GM20000 (cell line): ENCODE data around the gene NCKAP5.

ENCODE experiments used
- DNase-seq: peaks from one replicate; pipeline ENCODE4 v3.0.0; 2012; ENCODE audit warnings: low spot score
- CTCF ChIP-seq: IDR thresholded peaks from 2 replicates; pipeline ENCODE4 v1.5.1; 2012; ENCODE audit warnings: mild to moderate bottlenecking, control low read depth; ENCODE audit errors: extremely low read depth, missing control alignments

NCKAP5 gene

GRCh38 chr2:133411857-133412256 is 156.4 kb downstream of the NCKAP5 start:
- no peak for TF ChIP-seq CTCF
- no peak for DNase-seq

GRCh38 chr2:133411101-133411500 is 157.2 kb downstream of the NCKAP5 start:
- no peak for TF ChIP-seq CTCF
- DNase-seq = no peak

- TF ChIP-seq CTCF = no peak
- DNase-seq = no peak
Measured at GRCh38 chr2:133409581-133410285, 158.5 kb downstream of the NCKAP5 start.

- DNase-seq = no peak
- TF ChIP-seq CTCF = no peak
Measured at GRCh38 chr2:133408671-133409070, 159.6 kb downstream of the NCKAP5 start.

GRCh38 chr2:133407341-133407740 is 160.9 kb downstream of the NCKAP5 start:
- TF ChIP-seq CTCF = no peak
- no peak for DNase-seq

GRCh38 chr2:133405252-133405651 is 163.0 kb downstream of the NCKAP5 start:
- TF ChIP-seq CTCF = no peak
- no peak for DNase-seq

- DNase-seq = no peak
Measured at GRCh38 chr2:133400411-133400810, 167.9 kb downstream of the NCKAP5 start.

More at GRCh38 chr2:133400411-133400810, 167.9 kb downstream of the NCKAP5 start:
- TF ChIP-seq CTCF = no peak
